Body of pancreas (tissue), 4 donors: ENCODE data around the gene BABAM2. TPM values are rescaled to one million over a fixed set of nuclear protein-coding genes. Genes with fewer than 3 reads are reported as not detected.

Source experiments
- ATAC-seq: fragments of 150-250 bp; one replicate; pipeline ENCODE4 v1.9.1; 2016
- DNase-seq, 4 donors: peaks; one replicate each; pipeline ENCODE4 v3.0.0-alpha.2; 2019
- H3K27ac ChIP-seq, 4 donors: fragments of 200-600 bp; sonication (generic); 1 replicate in 3 of 4; 2 replicates in 1 of 4; pipeline versions ENCODE4 v1.5.1 to v1.6.1; 2016 to 2019; ENCODE audit warnings: mild to moderate bottlenecking in 1 of 4, mixed read lengths in 1 of 4, moderate library complexity in 1 of 4
- H3K27me3 ChIP-seq, 2 donors: fragments of 200-600 bp; sonication (generic); one replicate each; pipeline ENCODE4 v1.6.0; 2016; ENCODE audit warnings: mild to moderate bottlenecking in 1 of 2
- H3K36me3 ChIP-seq, 2 donors: fragments of 200-600 bp; sonication (generic); replicated peaks in 1 of 2; 2 replicates each; pipeline ENCODE4 v1.5.1; 2016; ENCODE audit warnings: low read depth in 2 of 2; ENCODE audit not compliant: insufficient read depth in 1 of 2
- H3K4me1 ChIP-seq: fragments of 200-600 bp; sonication (generic); one replicate; pipeline ENCODE4 v1.6.0; 2016
- H3K4me3 ChIP-seq, 2 donors: fragments of 200-600 bp; sonication (generic); 1 replicate in 1 of 2; 2 replicates in 1 of 2; pipeline ENCODE4 v1.5.1; 2016 to 2019
- H3K9me3 ChIP-seq, 3 donors: fragments of 200-600 bp; sonication (generic); 1 replicate in 2 of 3; 2 replicates in 1 of 3; pipeline ENCODE4 v1.5.1; 2016
- CTCF ChIP-seq, 7 experiments: fragments of 450-650 bp in 4 of 7; fragments of 200-600 bp in 3 of 7; sonication (generic) in 3 of 7; IDR thresholded peaks; one replicate each; pipeline ENCODE4 v1.5.1; 2016 to 2019; ENCODE audit warnings: antibody characterized with exemption in 7 of 7
- POLR2A ChIP-seq, 3 donors: fragments of 450-650 bp; IDR thresholded peaks; one replicate each; pipeline ENCODE4 v1.6.1; 2016; ENCODE audit warnings: antibody characterized with exemption in 3 of 3, mild to moderate bottlenecking in 2 of 3
- WGBS, 2 donors: methylation state at CpG; one replicate each; pipeline ENCODE4 v1.1.5; 2017; 5-methylcytosine and 5-hydroxymethylcytosine counted together
- intact Hi-C: fragments of 100-400 bp; cut with DNase I; formaldehyde crosslinking; loops from one replicate; pipeline ENCODE4 v1.15.1; 2023
- total RNA-seq, 2 donors: library from RNA; depleted of rRNA; stranded (reverse); fragments of >200 nt; gene quantifications; one replicate each; pipeline ENCODE4 v1.1.0, GENCODE V29; 2016

BABAM2 gene
- total RNA-seq, 2 donors from 2014 or later: 20.5 to 22.4 TPM

GRCh38 chr2:28035816-28036215 is 145.3 kb downstream of the BABAM2 start:
- intact Hi-C loops: no loop called here
- DNase-seq (no peak), ATAC-seq (no peak)
- Histone ChIP-seq H3K4me1 (no peaks in the 10 kb centered on the region), H3K9me3 (no peaks in the 10 kb centered on the region), H3K4me3 (no peak overlapping the region), H3K27me3 (no peaks in the 10 kb centered on the region), H3K36me3 (no peaks in the 10 kb centered on the region), H3K27ac (no peak overlapping the region)
- WGBS, 2 donors: 84 to 94% methylated on average over 4 of the region's 4 CpGs
- TF ChIP-seq POLR2A (IDR thresholded peaks at IDR 0.05): no peak
- no peak for TF ChIP-seq CTCF (IDR thresholded peaks at IDR 0.05)

- Histone ChIP-seq H3K9me3 (no peaks in the 10 kb centered on the region), H3K27ac (no peak overlapping the region), H3K27me3 (no peaks in the 10 kb centered on the region), H3K4me3 (no peak overlapping the region), H3K36me3 (no peaks in the 10 kb centered on the region), H3K4me1 (no peaks in the 10 kb centered on the region)
- DNase-seq (no peak), ATAC-seq (no peak)
- no peak for TF ChIP-seq CTCF (IDR thresholded peaks at IDR 0.05)
- no peak for TF ChIP-seq POLR2A (IDR thresholded peaks at IDR 0.05)
- WGBS, 2 donors: 88% methylated on average over 1 of the region's 1 CpG
- intact Hi-C loops: no loop called here
These were observed 145.8 kb downstream of the BABAM2 start for GRCh38 chr2:28036307-28036706.

GRCh38 chr2:28038722-28039121 is 148.2 kb downstream of the BABAM2 start:
- no peaks in the 10 kb centered on the region for H3K4me1 ChIP-seq
- intact Hi-C loops: no loop called here
- no peak overlapping the region for H3K27ac ChIP-seq
- H3K36me3 ChIP-seq: no peaks in the 10 kb centered on the region
- no peak for ATAC-seq
- H3K27me3 ChIP-seq: no peaks in the 10 kb centered on the region
- H3K9me3 ChIP-seq: no peaks in the 10 kb centered on the region
- no peak for TF ChIP-seq POLR2A (IDR thresholded peaks at IDR 0.05)
- TF ChIP-seq CTCF (IDR thresholded peaks at IDR 0.05): no peak
- WGBS, 2 donors: 39 to 50% methylated on average over 1 of the region's 1 CpG
- H3K4me3 ChIP-seq: no peak overlapping the region
- no peak for DNase-seq

GRCh38 chr2:28045676-28046351 is 155.3 kb downstream of the BABAM2 start:
- 93 to 94% methylated on average over 8 of the region's 8 CpGs for WGBS, 2 donors
- Histone ChIP-seq H3K27me3 (no peaks in the 10 kb centered on the region), H3K27ac (no peak overlapping the region), H3K4me1 (no peaks in the 10 kb centered on the region), H3K4me3 (no peak overlapping the region), H3K9me3 (no peaks in the 10 kb centered on the region), H3K36me3 (no peaks in the 10 kb centered on the region)
- ATAC-seq: no peak
- intact Hi-C loops: no loop called here
- no peak for TF ChIP-seq POLR2A (IDR thresholded peaks at IDR 0.05)
- no peak for TF ChIP-seq CTCF (IDR thresholded peaks at IDR 0.05)
- DNase-seq: no peak

- Histone ChIP-seq H3K27me3 (no peaks in the 10 kb centered on the region), H3K27ac (no peak overlapping the region), H3K9me3 (no peaks in the 10 kb centered on the region), H3K4me1 (no peaks in the 10 kb centered on the region), H3K36me3 (no peaks in the 10 kb centered on the region), H3K4me3 (no peak overlapping the region)
- TF ChIP-seq POLR2A (IDR thresholded peaks at IDR 0.05) (no peak), CTCF (IDR thresholded peaks at IDR 0.05) (no peak)
- DNase-seq: no peak
- no peak for ATAC-seq
- WGBS, 2 donors: 85 to 87% methylated on average over 2 of the region's 2 CpGs
- intact Hi-C loops: no loop called here
These were observed 156.4 kb downstream of the BABAM2 start for GRCh38 chr2:28046921-28047320.
